NCI-H1048 (cell line): ENCODE measurements around the gene CCBE1.

ENCODE experiments used
- DNase-seq: peaks from one replicate; lab custom pipeline; 2025; lab: John Stamatoyannopoulos, UW

The CCBE1 gene

GRCh38 chr18:59570101-59570775, 127.0 kb downstream of the CCBE1 start:
- no peak for DNase-seq

- no peak for DNase-seq
Measured at GRCh38 chr18:59569390-59569791, 127.8 kb downstream of the CCBE1 start.

- no peak for DNase-seq
Measured at GRCh38 chr18:59567431-59567830, 129.8 kb downstream of the CCBE1 start.

- no peak for DNase-seq
Measured at GRCh38 chr18:59566533-59566971, 130.7 kb downstream of the CCBE1 start.

DNA sequence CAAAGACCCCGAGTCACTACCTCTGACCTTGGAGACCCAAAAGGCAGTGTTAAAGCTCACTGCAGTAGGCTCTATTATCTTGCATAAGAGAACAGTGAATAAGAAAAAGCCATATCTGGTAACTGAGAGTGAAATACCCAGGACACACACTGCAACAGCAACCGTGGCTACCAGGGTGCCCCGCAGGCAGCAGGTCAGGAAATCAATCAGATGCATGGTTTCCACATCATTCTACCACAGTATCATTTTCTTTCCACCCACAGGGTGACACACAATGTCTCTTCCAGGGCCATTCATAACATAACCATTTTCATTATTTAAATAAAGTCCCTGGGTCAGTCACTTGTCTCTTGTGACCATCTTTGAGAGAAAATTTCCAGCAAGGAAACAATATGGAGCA, 131.3 kb downstream of the CCBE1 start:
- DNase-seq, result no peak

DNA sequence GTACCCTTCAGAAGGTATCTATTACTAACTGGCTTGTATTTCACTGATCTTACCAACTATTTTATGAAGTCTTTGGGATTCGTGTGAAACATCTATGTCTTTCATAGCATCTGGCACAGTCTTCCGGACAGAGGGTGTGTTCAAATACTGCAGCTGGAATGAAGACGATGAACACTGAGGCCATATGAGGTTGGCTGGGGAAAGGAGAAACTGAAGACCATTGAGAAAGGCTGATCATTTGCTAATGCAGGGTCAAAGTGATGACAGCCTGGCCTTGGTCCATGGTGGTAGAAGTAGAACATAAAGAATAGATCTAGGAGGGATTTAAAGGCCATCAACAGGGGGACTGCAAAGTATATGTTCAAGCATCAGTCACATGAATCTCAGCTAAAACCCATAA, 132.7 kb downstream of the CCBE1 start:
- no peak for DNase-seq

GRCh38 chr18:59563176-59563785, 133.9 kb downstream of the CCBE1 start:
- no peak for DNase-seq

DNA sequence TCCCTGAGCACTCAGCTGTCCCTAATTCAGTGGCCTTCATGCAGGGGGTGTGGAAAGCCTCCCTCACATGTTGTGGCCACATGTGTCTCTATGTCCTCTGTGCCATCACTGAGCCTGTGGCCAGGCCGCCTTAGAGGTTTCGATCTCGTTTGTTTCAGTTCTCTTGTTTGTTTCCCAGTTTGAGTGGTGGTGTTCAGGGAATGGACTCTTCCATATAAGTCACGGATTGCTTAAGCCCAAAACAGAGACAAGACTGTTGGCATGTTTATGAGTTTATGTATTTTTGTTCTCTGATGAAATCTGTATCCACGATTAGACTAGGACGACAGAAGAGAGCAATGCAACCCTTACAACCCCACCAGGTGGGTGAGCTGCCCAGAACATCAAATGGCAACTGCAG, 134.5 kb downstream of the CCBE1 start:
- no peak for DNase-seq

DNA sequence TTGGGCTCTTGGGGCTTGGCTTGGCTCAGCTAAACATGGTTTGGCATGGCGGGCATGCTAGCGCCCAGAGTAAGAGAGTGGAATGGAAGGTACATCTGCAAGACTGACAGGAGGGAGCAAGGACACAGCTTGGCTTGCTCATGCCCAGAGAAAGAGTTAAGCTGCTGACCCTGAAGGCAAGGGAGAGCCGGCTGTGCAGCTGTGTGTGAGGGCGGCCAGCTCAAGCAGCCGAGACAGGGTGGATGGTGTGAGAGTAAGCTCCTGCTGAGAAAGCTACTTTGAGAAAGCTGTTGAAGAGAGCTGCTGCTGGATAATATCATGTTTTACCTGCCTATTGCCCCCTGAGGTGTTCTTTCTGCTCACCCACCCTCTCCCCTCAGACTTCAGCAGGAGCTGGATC, 135.6 kb downstream of the CCBE1 start:
- no peak for DNase-seq

DNA sequence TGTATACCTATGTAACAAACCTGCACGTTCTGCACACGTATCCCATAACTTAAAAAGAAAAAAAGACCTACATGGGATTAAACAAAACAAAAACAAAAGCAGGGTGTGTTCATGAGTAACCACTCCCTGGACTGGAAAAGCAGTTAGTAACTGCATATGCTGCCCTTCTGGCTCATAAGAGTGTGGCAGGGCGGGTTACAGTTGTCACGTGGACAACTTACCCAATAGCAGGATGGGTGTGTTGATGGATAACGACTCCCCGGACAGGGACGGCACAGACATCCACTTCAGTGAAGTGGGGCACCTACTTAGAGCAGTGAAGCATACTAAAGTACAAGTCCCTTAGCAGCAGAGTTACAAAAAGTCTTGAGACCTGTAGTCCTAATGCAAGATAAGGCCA, 136.7 kb downstream of the CCBE1 start:
- DNase-seq, result no peak

GRCh38 chr18:59559528-59559927, 137.7 kb downstream of the CCBE1 start:
- DNase-seq, result no peak

DNA sequence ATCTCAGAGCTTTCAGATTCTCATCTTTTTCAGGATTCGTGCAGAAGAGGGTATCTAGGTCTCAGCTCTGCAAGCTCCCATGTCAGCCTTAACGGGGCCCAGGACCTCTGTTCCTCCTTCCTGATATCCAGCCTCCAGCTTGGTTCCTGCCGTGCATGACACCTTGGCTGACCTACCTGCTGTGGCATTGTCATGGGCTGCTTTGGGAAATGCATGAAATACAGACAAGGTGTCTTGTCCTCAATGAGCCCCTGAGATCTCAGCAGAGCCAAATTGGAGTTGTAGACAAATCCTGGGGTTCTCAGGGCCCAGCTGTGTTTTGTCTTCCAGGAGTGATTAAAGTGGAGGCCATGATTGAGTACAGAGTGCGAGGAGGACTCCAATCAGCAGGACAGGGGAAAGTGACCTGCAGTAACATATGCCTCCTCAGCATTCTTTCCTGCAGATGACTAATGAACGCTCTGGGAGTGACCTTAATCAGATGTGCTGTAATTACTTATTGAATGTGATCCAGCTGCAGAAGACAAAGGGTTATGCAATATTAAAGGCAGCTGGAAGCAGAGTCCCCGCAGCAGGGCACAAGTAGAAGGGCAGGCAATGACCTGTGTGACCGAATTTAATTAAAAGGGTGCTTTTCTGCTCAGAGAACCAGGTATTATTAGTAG, 141.1 kb downstream of the CCBE1 start:
- no peak for DNase-seq

DNA sequence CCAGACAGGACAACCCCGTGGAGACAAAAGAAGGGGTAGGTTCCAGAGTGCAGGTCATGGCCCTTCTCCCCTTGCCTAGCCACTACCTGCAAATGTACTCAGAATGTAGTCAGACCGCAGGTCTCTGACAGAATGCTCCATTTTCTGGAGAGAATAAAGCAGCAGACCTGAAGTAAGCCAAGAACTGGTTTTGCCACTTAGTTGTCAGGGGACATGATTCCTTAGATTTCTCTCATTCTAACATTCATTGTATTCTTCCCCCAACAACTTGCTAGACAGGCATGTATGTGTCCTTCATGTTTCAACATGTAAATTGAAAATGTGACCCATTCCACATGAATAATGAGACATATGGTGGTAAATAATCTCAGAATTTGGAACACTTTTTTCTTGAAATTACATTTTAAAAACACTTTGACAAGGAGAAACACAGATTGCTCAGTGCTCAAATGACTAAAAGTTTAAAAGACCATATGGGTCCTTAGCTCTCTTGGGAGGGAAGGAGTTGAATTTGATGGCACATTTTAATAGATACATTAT, 142.4 kb downstream of the CCBE1 start:
- no peak for DNase-seq

- no peak for DNase-seq
Measured at GRCh38 chr18:59553273-59553870, 143.9 kb downstream of the CCBE1 start.

DNA sequence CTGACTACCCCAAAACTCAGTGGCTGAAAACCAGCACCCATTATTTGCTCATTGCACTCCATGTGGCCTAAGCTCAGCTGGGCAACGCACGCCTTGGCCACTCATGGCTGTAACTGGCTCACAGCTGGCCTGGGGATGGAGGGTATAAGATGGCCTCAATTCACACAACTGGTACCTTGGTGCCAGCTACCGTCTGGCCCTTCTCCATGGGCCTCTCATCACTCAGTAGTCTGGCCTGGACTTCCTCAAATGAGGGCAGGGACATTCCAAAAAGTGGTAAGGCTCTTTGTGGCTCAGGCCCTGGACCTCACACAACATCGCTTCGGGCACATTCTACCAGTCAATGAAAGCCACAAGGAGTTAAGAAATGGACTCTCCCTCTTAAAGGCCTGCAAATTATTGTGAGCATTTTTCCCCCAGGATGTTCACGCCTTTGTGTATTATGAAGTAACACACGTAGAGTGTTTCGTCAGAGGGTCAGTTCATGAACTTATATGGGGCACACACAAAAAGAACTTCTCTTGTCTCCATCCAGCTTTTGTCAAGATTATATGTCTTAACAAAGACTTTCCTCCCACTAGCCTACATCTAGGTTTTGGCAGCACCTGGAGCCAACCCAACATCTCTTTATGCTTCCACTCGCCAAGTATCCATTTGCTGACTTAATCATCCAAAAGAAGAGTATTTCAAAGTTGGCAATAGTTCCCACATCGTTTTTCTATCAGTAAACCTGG, 145.2 kb downstream of the CCBE1 start:
- DNase-seq, result no peak

DNA sequence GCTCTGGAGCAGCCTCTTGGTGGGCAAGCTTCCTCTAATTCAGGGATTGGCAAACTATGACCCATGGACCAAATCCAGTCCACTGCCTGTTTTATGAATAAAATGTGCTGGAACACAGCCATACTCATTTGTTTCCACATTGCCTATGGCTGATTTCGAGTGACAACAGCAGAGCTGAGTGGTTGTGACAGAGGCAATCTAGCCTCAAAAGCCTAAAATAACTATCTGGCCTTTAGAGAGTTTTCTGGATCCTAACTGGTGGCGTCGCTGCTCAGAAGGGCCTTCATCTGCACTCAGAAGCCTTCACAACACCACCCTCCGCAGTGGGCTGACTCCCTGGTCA, 147.1 kb downstream of the CCBE1 start:
- no peak for DNase-seq

DNA sequence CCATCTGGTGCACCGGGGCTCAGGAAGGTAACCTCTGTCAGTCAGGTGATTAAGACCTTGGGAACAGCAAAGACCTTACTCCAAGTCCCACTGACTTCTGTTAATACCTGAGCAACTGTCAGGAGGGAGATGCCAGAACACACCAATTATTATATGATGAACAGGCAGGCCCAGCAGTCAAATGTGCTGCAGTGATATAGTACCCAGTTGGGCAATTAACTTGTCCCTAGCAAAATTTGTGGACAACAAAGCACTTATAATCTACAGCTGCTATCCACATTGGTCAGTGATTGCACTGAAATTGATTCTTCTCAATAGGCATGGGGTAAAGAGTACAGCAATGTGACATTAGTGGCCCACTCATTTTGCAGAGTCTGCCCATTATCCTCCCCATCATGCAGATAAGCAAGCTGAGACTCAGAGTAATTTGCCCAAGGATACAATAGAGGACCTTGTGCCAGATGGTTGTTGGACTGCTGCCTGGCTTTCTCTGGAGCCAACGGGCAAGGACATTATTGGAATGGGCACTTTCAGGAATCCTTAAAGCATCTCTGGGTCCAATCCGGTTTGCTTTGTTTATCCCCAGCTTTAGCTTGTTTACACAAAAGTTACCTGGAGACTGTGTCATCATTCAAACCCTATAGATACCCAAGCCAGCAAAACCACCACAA, 147.6 kb downstream of the CCBE1 start:
- no peak for DNase-seq

GRCh38 chr18:59547581-59548182, 149.5 kb downstream of the CCBE1 start:
- DNase-seq, result no peak

DNA sequence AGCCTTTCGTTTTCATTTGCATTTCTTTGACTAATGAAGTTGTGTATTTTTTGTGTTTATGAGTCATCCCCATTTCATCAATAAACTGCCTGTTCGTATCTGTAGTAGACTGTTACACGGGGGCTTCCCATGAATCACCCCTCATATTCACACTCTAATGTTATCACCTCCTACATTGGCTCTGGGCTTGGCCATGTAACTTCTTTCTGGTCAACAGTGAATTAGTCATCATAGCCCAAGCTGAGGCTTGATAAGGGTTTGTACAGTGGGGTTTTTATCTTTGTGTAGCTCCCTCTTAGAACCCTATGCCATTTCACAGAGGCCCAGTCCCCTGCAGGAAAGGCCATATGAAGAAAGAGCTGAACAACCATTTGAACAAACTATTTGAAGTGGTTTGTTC, 151.0 kb downstream of the CCBE1 start:
- no peak for DNase-seq

- no peak for DNase-seq
Measured at GRCh38 chr18:59540780-59541179, 156.4 kb downstream of the CCBE1 start.

GRCh38 chr18:59540346-59540745, 156.9 kb downstream of the CCBE1 start:
- DNase-seq, result no peak
